GM21367 (cell line): ENCODE results near the gene EPHA7.
A peak's percentile ranks its signal among the peaks of the same experiment; 100 is the strongest.

Source experiments
- ATAC-seq: cut with Tn5 transposase; IDR thresholded peaks from one replicate; pipeline ENCODE4 v1.9.1; 2021; ENCODE audit not compliant: unreplicated experiment

EPHA7 gene

DNA sequence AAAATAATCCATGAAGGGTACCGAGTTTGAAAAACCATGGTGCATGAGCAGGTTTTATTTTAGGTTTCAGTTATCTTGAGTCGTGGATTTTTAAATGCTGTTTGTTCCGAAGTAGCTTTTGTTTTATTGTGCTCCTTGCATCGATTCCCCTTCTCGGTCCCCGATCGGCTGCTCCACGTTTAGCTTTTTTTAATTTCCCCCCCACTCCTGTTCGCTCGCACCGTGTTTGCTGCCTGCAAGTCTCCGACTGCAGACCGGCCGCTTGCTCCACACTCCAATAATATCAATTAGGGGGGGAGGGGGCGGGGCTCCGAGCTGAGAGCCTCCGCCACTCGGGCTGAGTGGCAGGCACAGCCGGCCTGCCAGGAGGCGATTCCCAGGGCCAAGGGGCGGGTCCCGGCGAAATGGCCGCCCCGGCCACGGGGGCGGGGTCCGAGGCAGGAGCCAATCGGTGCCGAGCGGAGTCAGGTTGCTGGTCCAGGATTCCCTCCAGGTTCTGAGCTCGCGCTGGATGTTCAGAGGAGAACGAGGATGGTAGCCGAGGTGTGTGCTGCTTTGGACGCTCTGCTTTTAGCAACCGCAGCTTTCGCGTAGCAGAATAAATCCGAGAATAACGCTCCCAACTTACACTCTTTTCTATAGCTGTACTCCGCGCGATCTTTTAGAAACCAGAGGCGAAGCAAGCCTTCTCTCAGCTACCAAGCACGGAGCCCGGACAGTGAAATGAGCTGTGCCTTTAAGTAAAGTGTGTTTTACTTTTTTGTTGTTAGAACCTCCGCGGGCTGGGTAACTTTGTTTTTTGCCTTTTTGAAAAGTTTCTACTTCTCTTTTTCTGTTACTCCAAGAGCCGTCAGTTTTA is at the start of gene EPHA7:
Gene EPHA7 (minus strand): TSS at position 256 of the 859 bp plus-strand sequence. CDS start 218 bp downstream, at position 38.
- peak; percentile 80 for ATAC-seq

DNA sequence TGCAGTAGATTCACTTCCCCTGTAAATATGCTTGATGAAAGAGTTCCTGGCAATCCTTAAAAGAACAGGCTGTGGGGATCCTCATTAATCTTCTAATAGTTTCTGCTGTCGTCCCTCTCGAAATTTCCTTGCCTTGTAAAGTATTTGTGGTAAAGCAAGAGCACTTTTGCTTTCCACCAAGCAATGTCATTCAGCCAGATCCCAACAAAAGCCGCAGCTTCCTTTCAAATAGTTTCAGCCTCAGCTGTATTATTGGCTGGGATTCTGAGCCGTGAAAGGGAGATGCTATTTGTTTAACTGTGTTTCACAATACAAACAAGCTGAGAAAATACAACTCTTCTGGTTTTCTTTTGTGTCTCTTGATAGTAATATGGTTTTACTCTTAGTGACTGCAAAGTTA is 48.9 kb upstream of the EPHA7 start:
- ATAC-seq, result no peak

DNA sequence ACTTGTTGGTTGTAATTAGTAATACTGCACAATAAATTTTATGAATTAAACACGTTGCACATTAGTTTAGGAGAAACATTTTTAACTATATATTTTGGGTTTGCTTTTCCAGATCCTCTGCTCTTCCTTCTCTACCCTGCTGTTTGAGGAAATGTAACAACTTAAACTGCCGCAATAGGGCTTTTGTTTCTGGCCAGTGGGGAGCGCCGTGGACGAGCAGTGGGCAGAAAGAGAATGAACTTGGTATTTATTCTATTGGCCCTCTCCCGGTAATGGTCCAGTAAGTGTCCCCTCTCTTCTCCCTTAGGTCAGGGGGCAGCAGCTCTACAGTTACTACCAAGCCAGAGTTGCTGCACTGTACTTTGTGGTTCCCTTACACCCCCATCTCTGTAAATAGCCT is 35.2 kb upstream of the EPHA7 start:
- ATAC-seq, result no peak

DNA sequence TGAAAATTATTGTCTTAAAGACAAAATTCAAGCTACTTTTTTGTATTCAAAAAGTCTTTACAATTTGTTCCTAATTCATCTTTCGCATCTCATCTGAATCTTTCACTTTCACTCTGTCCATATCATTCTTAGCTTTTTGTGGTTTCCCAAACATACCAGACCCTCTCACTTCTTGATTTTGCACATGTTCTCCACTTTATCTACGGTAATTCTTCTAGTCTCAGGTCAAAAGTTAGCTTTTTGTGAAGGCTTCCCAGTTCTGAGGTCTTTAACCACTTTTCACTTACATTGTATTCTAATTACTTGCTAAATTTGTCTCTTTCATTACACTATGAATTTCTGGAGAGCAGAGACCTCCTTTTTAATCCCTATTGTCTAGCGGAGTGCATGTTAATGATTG is 34.6 kb upstream of the EPHA7 start:
- peak; percentile 95 for ATAC-seq

DNA sequence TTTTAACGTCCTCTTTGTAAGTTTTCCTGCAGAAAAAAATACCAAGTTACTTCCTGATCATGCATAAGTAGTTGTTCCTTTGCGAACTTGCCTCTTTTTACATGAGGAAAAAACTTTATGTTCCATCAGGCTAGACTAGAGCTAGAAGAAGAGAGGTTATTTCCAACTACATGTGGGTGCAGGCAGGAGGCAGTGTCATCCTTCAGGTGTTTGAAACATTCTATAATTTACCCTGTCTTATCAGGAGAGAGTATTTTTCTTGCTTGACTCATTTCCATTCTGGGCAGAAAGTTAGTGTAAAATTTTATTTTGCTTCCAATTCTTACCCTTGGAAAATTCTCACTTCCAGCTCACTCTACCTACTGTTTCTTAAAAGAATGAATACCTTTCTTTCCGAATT is 28.5 kb upstream of the EPHA7 start:
- no peak for ATAC-seq

DNA sequence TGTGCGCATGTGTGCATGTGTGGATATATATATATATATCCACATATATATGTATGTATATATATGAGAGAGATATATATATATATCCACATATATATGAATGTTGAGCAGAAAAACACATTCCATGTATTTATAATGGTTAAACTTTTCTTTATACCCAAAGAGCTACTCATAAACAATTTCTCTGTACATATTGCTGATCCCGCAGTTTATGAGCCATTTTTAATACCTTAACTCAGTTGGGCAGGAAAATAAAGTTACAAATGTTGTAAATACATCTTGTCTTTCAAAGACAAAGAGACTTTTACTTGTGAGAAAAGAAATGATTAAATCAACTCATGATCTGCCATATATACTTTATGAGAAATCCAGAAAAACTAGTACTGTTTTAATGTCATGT is 18.1 kb upstream of the EPHA7 start:
- ATAC-seq, result no peak

DNA sequence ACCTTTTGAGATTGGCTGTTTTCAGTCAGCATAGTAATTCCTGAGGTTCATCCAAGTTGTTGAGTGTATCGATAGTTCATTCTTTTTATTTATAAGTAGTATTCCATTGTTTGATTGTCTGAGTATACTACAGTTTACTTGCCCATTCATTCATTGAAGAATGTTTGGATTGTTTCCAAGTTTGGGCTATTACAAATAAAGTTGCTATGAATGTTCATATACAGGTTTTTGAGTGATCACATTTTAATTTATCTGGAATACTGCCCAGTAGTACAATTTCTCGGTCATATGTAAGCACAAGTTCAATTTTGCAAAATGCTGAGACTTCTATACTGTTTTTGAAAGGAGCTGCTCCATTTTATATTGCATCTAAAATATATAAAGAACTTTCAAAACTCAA is 14.2 kb upstream of the EPHA7 start:
- no peak for ATAC-seq

DNA sequence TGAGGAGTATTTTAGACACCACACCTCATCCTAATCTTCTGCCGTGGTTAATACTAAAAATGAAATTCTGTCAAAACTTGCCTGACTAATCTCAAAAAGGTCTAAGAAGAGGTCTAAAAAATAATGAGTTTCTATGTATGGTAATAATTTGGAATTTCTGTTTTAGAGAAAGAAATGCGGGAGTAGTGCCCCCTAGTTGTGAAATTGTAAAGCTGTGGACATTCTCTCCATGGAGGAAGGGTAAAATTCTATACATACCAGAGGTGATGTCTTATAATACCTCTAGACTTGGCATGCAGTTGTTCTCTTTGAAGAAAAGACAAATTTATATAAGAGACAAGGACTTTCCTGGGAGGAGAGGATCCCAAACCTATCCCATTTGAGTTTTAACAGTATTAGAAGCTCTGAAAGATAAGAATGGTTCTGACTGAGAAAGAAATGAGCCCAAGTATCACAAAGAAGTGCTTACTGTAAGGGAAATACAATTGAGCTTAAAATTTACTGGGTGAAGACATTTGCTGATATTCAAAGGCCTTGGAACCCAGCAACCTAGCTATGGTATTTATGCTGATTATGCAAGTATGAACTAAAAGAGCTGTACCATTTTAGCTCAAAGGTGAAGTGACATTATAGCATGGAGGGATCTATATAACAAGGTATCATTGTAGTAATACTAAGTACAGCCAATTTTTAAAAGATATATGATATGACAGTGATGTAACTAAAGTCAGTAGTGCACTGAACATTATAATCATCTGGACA is 5.1 kb upstream of the EPHA7 start:
- ATAC-seq, result no peak

DNA sequence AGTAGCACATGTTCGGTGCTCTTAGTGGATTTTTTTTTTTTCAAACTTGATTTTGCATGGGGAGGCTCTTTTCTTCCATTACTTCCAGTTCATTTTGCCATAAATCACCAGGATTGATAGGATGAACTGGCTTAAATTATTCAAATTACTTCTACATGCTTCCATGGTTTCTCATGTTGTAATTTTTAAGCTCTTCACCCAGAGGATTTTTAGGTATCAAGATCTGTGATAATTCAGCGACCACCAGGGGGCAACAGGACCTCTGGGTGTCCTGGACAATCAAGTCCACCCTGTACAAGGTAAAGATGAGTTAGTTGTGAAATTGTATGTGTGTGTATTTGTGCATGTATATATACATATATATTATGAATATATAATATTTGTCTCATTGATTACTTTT is 4.2 kb upstream of the EPHA7 start:
- no peak for ATAC-seq

DNA sequence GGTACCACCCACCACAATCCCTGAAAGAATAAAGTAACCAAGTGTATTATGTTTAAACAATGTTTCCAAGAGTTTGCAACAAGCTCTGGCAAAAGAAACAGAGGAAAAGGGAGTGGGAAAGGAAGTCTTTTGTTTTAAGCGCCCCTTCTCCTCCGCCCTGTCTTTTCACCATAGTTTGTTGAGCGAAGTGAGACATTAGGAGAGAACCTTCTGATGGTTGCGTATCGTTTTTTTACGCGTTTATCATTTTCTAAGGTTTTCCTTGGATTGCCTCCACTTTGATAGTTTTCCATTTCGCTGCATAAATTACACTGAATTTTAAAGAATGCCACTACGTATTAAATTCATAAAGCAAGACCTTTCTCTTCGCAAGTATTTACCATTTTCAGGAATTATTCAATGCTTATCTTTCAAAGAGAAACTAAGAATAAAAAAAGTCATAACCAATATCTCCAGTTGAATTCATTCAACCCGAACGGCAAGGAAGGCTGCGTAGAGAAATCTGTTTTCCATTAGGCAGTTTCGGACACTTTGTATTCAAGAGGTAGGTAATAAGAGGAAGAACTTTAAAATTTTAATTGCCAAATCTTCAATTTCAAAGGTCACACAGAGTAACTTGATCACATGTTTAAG is 920 bp upstream of the EPHA7 start:
- no peak for ATAC-seq

DNA sequence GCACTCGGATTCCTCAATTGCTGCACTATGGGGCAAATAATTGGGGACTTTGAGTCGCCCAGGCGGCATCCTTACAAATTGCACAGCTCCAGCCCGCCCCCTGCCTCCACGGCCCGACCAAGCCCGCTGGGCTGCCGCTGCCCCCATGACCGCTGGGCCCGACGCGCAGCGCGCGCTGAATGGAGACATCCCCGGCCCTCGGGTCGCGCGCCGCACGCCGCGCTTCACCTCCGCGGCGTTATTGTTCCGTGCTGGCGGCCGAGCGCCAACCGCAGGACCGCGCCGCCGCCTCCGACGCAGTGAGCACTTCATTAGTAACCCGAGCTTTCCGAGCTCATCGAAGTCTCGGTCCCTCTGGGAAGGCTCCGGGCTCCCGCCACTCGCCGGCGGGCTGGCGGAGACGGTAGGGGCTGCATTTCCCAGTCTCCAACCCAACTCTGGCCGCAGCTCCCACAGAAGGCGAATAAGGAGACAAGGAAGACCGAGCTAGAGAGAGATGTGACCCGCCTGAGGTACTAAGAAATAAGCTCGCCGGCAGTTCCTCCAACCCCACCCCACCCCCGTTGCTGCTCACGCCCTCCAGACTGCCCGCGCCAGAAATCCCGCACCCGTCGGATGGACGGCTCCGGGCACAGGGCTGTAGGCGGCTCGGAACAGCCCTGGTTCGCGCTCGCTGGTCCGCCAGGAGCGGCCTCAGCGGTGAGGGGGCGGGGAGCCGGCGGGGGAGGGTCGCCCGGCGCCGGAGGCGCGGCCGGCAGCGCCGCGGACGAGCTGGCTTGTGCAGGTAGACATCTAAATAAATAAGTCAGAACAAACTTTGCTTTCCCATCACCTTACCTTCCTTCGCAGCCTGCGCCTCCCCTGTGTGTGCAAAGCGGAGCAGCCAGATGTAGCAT is 703 bp downstream of the EPHA7 start:
- ATAC-seq, result no peak

DNA sequence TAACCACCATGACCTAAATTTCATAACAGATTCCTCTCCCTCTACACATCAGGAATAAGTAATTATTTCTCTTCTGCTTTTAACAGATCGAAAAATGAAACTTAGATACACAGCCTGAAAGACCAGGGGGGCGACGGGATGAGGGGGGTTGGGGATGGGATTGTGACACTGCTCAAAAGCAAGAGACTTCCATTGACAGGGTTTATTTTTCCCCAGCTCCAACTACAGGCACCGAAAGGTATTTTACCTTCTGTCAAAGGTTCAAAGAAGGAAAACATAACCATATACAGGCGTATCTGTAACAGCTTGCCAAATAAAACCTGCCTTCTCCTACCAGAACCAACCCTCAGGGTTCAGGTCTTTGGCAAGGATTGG is 1.3 kb downstream of the EPHA7 start:
- no peak for ATAC-seq

DNA sequence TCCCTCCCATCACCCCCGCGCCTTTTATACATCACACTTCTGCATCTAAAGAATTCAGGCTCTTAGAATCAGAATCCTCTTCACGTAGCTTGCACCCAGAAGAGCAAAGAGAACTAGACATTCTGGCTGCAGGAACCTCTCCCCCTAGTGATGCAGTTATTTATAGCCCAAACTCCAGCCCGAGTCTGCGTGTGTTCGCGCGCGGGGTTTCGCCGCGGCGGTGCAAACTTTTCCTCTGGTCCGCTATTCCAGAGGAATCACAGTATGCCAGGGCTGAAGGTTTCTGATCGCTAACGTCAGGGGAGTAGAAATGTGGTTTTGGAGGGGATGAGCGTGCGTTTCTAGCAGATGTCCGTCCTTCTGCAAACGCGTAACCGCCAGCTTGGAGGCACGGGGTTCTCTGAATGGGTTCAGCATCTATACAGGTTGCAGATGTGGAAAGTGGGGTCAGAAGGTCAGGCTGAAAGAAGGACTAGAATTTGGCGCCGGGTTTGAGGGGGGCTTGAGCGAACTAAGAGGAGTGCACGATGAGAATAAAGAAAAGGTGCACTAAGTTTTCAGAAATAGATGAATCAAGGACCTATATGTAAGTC is 1.8 kb downstream of the EPHA7 start:
- no peak for ATAC-seq

DNA sequence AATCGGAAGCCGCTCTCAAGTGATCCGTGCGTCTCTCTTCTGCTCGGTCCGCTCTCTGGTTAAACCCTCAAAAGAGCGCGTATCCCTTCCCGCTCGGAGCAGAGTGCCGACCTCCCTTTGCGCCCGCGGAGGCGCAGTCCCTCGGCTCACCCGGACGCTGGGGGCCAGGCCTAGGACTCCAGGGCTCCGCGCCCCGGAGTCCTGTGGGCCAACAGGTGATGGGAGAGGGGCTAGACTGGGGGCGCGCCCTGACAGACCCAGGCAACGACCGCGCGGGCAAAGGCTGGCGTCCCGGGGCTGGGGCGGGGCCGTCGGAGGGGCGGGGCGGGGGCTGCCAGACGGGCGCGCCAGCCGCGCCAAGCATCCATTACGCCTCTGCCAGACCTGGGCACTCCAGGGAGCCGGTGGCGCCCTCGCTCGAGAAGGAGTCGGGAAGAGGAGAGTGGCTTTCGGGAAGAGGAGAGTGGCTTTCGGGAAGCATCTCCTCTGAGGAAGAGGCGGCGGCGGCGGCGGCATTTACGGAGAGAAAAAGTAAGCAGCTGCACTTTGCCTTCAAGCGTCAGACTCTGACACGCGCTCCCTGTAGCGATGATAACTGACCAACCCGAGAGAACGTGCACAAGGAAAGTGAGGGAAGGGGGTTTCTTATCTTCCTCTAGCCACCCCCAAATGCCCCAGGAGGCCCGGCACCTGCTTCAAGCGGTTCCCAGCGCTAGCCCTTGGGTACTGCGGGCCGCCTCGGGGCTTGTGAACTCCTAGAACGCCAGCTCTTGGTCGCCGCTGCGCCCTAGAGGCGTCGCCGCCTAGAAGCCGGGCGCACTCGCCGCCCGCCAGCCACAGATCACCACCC is 2.6 kb downstream of the EPHA7 start:
- no peak for ATAC-seq

DNA sequence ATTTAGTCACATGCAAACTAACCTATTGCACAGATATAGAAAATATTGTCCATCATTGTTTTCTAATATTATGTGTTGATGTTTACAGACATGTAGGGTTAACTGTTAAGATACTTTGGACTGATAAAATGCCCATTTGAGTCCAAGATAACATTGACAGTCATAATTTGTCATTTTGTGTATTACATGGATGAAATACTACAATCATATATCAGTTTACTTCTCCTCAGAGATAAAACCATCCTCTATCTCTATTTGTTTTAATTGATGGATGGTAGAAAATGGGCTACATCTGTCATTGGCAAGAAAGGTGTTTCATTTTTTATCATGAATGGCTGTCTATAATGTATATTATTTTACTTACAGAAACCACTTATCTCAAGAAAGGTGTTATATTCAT is 6.2 kb downstream of the EPHA7 start:
- ATAC-seq, result no peak

DNA sequence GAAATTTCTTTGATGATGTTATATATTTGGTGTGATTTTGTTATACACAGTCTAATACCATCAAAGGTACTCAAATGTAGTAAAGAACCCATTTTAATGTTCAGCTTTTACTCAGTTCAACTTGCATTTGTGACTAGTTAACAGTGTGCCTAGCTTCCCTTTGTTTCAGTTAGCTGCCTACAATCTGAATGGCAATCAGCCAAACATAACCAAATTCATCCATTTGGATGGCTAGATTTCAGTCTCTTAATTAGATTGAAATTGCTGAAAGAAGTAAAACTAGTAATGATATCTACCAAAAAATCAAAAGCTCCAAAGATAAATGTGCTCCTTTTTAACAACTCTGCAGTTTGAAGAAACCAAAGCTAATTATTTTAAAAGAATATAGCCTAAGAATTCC is 6.9 kb downstream of the EPHA7 start:
- no peak for ATAC-seq

DNA sequence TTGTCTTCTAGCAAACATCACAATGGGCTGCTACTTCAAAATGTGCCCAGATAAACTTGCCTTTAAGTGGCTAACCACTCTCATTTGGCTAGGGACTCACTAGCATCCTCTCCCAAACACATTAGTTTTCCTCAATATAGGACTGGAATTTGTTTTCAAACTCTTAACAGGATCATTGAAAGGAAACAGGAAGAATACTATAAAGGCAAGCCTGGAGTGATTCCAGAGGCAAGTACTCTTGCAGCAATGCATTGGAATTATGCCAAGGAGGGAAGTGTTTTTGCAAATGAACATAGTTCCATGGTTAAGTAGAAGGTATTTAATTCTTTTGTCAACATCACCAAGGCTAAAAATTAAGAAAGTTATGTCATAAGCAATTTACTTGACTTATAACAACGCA is 12.2 kb downstream of the EPHA7 start:
- ATAC-seq, result no peak

DNA sequence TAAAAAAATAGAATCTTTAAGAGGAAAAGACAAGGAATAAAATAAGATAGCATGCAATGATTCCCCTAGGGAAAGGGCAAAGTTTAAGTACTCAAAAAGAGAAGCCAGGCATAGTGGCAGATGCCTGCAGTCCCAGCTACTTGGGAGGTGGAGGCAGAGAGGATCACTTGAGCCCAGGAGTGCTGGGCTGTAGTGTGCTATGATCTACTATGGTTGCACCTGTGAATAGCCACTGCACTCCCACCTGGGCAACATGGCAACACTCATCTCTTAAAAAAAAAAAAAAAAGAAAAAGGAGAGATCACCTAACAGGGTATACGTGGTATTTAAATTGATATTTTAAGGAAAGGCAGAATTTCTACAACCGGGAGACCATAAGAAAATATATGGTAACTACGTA is 16.0 kb downstream of the EPHA7 start:
- no peak for ATAC-seq

DNA sequence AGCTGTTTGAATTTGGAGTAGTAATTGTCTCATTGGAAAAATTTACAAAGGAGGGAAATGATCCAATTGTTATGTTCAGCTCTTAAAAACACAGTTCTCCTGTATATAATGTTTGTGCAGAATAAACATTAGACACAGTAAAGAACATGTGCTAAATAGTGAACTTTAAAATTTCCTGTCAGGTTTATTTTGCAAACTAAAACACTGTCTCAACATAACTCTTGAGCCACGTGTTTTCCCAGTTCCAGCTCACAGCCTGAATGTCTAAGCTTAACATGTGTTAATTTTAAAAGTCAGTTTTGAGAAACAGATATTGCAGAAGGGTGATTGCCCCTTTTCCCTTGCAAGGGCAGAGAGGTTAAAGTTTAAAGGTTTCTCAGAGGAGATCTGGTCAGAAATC is 20.6 kb downstream of the EPHA7 start:
- no peak for ATAC-seq

DNA sequence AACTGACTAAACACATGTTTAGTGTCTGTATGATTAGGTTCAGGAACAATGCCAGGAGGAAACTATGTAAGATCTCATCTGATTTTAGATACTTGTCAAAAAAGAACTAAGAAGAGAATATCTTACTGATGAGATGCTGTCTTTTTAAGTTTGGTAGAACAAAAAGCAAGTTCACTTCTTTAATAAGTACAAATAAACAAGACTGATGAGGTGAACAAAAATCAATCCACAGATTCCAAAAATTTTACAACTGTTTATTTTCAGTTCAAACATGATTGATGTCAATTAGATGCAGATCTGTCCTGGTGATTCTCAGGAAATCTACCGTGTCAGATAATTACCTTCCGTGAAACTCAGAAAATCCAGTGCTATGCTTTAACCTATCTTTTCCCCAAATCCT is 24.9 kb downstream of the EPHA7 start:
- ATAC-seq, result no peak
